Common myeloid progenitor, CD34-positive (primary cell): Measurements from ENCODE around the gene PRKCH.

ENCODE experiments used
- CTCF ChIA-PET: fragments of 350-600 bp; sonication (Branson Sonifier 250); formaldehyde crosslinking; loops from one replicate; lab custom pipeline; 2021; ENCODE audit warnings: antibody characterized with exemption; lab: Charles Lee
- POLR2A ChIA-PET: fragments of 350-600 bp; sonication (Branson Sonifier 250); formaldehyde crosslinking; loops from one replicate; lab custom pipeline; 2021; ENCODE audit warnings: antibody characterized with exemption; lab: Charles Lee
- DNase-seq, 3 donors: peaks; one replicate each; pipeline versions ENCODE4 v3.0.0 to v3.0.0-alpha.2; 2013
- H3K27ac ChIP-seq, 2 experiments: 1 replicate in 1 of 2; 2 replicates in 1 of 2; pipeline ENCODE4 v1.7.0; 2013; ENCODE audit warnings: inconsistent platforms in 2 of 2, low read length in 2 of 2, mild to moderate bottlenecking in 2 of 2, low read depth in 1 of 2, moderate library complexity in 1 of 2; ENCODE audit not compliant: severe bottlenecking in 2 of 2, insufficient read depth in 1 of 2, poor library complexity in 1 of 2
- H3K27me3 ChIP-seq, 5 experiments: replicated peaks in 2 of 5; 1 replicate in 3 of 5; 2 replicates in 2 of 5; pipeline versions ENCODE4 v1.6.1 to v1.7.0; 2013; ENCODE audit warnings: low read length in 4 of 5, mild to moderate bottlenecking in 2 of 5, moderate library complexity in 2 of 5, inconsistent platforms in 1 of 5; ENCODE audit not compliant: insufficient read depth in 5 of 5, control insufficient read depth in 4 of 5
- H3K36me3 ChIP-seq, 4 experiments: 1 replicate in 2 of 4; 2 replicates in 2 of 4; pipeline versions ENCODE4 v1.6.1 to v1.7.0; 2013; ENCODE audit warnings: low read length in 3 of 4, control low read depth in 1 of 4, mild to moderate bottlenecking in 1 of 4; ENCODE audit not compliant: control insufficient read depth in 4 of 4, insufficient read depth in 4 of 4
- H3K4me1 ChIP-seq, 4 experiments: 1 replicate in 3 of 4; 2 replicates in 1 of 4; pipeline versions ENCODE4 v1.6.1 to v1.7.1; 2013; ENCODE audit warnings: low read length in 3 of 4, mild to moderate bottlenecking in 3 of 4, control low read depth in 1 of 4, inconsistent platforms in 1 of 4, moderate library complexity in 1 of 4; ENCODE audit not compliant: control insufficient read depth in 4 of 4, insufficient read depth in 4 of 4; ENCODE audit errors: control extremely low read depth in 1 of 4
- H3K4me3 ChIP-seq, 7 experiments: 1 replicate in 4 of 7; 2 replicates in 3 of 7; pipeline versions ENCODE4 v1.5.1 to v1.7.0; 2013; ENCODE audit warnings: mild to moderate bottlenecking in 7 of 7, low read length in 6 of 7, moderate library complexity in 6 of 7, inconsistent platforms in 2 of 7, low read depth in 2 of 7, control low read depth in 1 of 7; ENCODE audit not compliant: insufficient read depth in 4 of 7, control insufficient read depth in 1 of 7; ENCODE audit errors: extremely low read depth in 1 of 7
- H3K9me3 ChIP-seq, 5 experiments: 1 replicate in 4 of 5; 2 replicates in 1 of 5; pipeline versions ENCODE4 v1.6.1 to v1.7.1; 2013; ENCODE audit warnings: low read length in 4 of 5, mild to moderate bottlenecking in 2 of 5, inconsistent platforms in 1 of 5, low read depth in 1 of 5, moderate library complexity in 1 of 5; ENCODE audit not compliant: control insufficient read depth in 4 of 5, insufficient read depth in 2 of 5; ENCODE audit errors: control extremely low read depth in 1 of 5
- WGBS: methylation state at CpG from one replicate; pipeline ENCODE4 v1.1.5; 2013; ENCODE audit not compliant: insufficient coverage; 5-methylcytosine and 5-hydroxymethylcytosine counted together

Gene PRKCH

DNA sequence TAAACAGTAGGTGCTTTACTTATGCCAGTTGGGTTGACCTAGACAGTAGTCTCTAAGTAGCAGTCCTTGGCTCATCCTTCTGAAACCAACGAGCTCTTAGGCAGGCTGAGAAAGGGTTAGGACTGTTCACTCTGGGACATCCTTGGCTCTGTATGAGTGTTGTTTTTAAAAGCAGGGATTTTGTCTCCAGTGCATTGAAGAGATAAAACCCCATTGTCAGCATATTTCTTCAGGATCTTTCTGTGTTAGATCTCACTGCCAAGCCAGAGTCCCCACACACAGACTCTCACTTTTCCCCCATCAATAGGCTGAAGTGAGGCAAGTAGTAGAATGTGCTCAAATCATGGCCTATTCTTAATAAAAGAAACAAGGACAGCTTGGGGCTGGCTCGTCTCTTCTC lies 250.5 kb downstream of the PRKCH start:
- peaks cover 22 to 38% (median 37%) of the 10 kb centered on the region in 4 experiments for H3K4me1 ChIP-seq
- CTCF ChIA-PET, result interaction anchor here (1.0 to 2.3 kb wide), 2 partner anchors 10 to 15 kb away, joined by 4 to 6 read pairs; no protein-coding TSS in a partner anchor
- 83% methylated on average over 1 of the region's 2 CpGs for WGBS

DNA sequence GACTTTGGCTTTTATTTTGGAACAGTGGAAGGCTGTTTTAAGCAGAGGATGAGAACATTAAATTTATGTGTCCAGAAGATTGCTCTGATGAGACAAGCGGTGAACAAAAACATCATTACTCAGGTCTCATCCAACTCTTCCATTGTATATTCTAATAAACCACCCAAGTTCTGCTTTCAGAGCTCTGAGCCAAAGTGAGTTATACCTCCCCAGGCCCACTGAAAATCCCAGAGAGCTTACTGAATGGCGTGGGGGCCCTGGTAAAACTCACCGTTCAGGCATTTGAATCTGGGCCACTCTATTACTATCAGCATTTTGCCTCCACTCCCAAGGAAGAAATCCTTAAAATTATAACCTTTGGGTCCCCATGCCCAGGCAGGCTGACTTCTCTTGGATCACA lies 251.9 kb downstream of the PRKCH start:
- CTCF ChIA-PET, result interaction anchor here (1.4 to 2.3 kb wide), 2 partner anchors 10 to 16 kb away, joined by 4 to 6 read pairs; no protein-coding TSS in a partner anchor
- H3K4me3 ChIP-seq, result no peak overlapping the region
- H3K27ac ChIP-seq, result no peak overlapping the region

More for the DNA sequence above, 250.5 kb downstream of the PRKCH start:
- POLR2A ChIA-PET, result no interaction called here
- DNase-seq, result no peak
- H3K27ac ChIP-seq, result no peak overlapping the region
- no peaks in the 10 kb centered on the region for H3K9me3 ChIP-seq
- H3K4me3 ChIP-seq, result no peak overlapping the region
- H3K36me3 ChIP-seq, result no peaks in the 10 kb centered on the region
- H3K27me3 ChIP-seq, result peaks cover 0 to 19% (median 6%) of the 10 kb centered on the region in 5 experiments

DNA sequence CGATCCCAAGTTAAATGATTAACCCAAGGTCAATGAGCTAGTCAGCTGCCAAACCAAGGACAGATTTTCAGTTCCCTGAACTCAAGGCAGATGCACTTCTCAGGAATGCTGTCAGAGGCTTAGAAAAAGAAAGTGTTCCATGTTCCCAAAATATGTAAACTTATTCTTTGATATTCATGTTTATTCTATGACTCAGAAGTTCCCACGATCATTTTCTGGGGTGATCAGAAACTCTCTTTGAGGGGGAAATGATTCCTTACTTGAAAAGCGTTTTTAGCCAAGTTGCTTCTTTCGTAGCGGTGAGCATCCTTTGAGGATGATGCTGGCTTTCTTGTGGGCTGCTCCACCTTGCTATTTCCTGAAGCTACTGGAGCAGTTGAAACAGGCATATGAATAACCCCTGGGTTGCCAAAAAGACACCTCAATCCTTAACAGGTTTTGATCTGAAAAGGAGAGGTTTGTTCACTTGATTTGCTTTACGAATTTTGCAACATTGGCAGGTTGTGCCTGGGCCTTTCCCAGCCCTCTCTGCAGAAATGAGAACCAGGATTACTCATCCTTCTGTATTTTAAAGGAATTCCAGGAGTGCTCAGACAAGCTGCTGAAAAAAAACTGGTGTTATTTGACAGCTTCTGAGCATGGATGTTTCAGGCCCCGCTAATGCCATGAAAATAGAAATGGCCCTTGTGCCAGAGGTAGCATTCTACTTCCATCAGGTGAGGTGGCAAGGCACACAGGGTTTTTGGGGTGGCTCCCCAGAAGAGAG lies 252.6 kb downstream of the PRKCH start:
- POLR2A ChIA-PET, result no interaction called here
- DNase-seq, result no peak
- peaks cover 0 to 30% (median 7%) of the 10 kb centered on the region in 5 experiments for H3K27me3 ChIP-seq
- no peak overlapping the region for H3K4me3 ChIP-seq
- no peaks in the 10 kb centered on the region for H3K36me3 ChIP-seq
- CTCF ChIA-PET, result interaction anchor here (0.9 to 1.4 kb wide), 3 partner anchors 11 to 54 kb away, joined by 3 to 4 read pairs (median 3); no protein-coding TSS in a partner anchor
- H3K9me3 ChIP-seq, result no peaks in the 10 kb centered on the region
- peaks cover 22 to 28% (median 24%) of the 10 kb centered on the region in 4 experiments for H3K4me1 ChIP-seq
- no peak overlapping the region for H3K27ac ChIP-seq
- WGBS, result 100% methylated on average over 5 of the region's 7 CpGs

More for the DNA sequence above, 251.9 kb downstream of the PRKCH start:
- POLR2A ChIA-PET, result no interaction called here
- H3K9me3 ChIP-seq, result no peaks in the 10 kb centered on the region
- H3K36me3 ChIP-seq, result no peaks in the 10 kb centered on the region
- no peak for DNase-seq
- H3K27me3 ChIP-seq, result peaks cover 0 to 28% (median 7%) of the 10 kb centered on the region in 5 experiments
- H3K4me1 ChIP-seq, result peaks cover 22 to 29% (median 28%) of the 10 kb centered on the region in 4 experiments
- WGBS, result 100% methylated on average over 2 of the region's 3 CpGs

DNA sequence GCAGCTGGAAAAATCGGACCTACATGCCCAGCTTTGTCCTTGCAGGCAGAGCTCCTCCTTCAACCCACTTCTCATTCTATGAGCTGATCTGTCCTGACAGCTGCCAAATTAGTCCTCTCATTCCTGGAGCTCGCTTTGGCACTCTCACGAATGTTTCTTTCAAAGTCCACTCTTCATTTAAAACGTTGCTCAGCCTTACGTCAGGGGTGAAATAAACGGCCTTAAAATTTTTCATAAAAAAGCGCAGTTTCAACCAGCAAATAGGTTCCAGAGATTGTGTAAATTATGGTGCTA lies 253.1 kb downstream of the PRKCH start:
- H3K36me3 ChIP-seq, result no peaks in the 10 kb centered on the region
- H3K27ac ChIP-seq, result no peak overlapping the region
- DNase-seq, result no peak
- H3K4me1 ChIP-seq, result peaks cover 17 to 22% (median 19%) of the 10 kb centered on the region in 4 experiments
- no peak overlapping the region for H3K4me3 ChIP-seq
- POLR2A ChIA-PET, result no interaction called here
- H3K9me3 ChIP-seq, result no peaks in the 10 kb centered on the region
- WGBS, result 100% methylated on average over 7 of the region's 7 CpGs
- peaks cover 0 to 31% (median 7%) of the 10 kb centered on the region in 5 experiments for H3K27me3 ChIP-seq
- CTCF ChIA-PET, result interaction anchor here (0.9 to 1.4 kb wide), 2 partner anchors 34 to 54 kb away, joined by 3 read pairs; no protein-coding TSS in a partner anchor

DNA sequence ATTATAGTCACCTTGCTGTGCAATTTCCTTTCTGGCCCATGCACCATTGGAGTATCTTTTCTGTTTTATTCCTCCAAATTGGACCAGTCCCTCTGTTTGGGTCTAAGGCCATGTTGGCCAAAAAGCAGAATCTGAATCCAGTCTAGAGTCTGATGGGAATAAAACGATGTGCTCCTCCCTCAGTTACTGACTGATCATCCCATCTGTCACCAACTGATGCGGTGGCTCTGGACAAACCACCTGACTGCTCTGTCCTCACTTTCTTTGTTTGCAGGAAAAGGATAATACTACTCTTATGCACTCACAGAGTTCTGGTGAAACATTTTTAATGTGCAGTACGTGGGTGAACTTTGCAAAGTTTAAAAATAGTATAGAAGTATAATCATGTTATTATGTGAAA lies 253.7 kb downstream of the PRKCH start:
- ChIA-PET CTCF (no interaction called here), POLR2A (no interaction called here)
- H3K36me3 ChIP-seq, result no peaks in the 10 kb centered on the region
- peaks cover 10 to 16% (median 13%) of the 10 kb centered on the region in 4 experiments for H3K4me1 ChIP-seq
- H3K9me3 ChIP-seq, result no peaks in the 10 kb centered on the region
- WGBS, result 100% methylated on average over 2 of the region's 3 CpGs
- no peak overlapping the region for H3K27ac ChIP-seq
- H3K27me3 ChIP-seq, result peaks cover 0 to 35% (median 7%) of the 10 kb centered on the region in 5 experiments
- DNase-seq, result no peak
- H3K4me3 ChIP-seq, result no peak overlapping the region

DNA sequence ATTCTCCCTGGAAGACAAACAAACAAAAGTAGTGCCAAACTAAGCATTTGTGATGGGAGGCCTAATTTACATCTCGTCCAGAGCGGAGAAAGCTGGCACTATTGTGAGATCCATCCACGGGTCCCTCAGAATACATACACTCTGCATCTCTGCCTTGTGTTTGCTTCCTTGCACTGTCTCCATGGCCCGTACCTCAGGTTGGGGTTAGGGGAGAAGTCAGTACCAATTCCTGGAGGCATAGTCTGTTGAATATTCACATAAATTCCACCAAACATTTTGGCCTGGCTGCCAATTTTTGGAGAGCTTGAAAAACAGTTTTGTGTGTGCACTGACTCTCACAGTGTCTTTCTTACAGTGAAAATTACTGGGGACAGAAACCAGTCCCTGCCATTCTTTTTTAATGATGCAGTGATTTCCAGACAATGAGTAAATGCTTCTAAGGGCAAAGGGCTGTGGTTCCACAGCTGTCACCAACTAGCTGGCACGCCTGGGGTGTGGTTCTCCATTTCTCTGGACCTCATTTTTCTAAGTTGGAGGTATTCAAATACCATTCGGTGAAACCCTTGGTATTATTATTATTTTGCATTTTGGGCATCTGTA lies 254.3 kb downstream of the PRKCH start:
- no peaks in the 10 kb centered on the region for H3K36me3 ChIP-seq
- no peak overlapping the region for H3K27ac ChIP-seq
- ChIA-PET POLR2A (no interaction called here), CTCF (interaction anchor here (0.7 to 1.1 kb wide), 3 partner anchors 9 to 32 kb away, joined by 3 to 4 read pairs (median 3); no protein-coding TSS in a partner anchor)
- H3K4me3 ChIP-seq, result no peak overlapping the region
- 100% methylated on average over 1 of the region's 6 CpGs for WGBS
- no peak for DNase-seq
- peaks cover 5 to 10% (median 8%) of the 10 kb centered on the region in 4 experiments for H3K4me1 ChIP-seq
- peaks cover 0 to 35% (median 9%) of the 10 kb centered on the region in 5 experiments for H3K27me3 ChIP-seq
- no peaks in the 10 kb centered on the region for H3K9me3 ChIP-seq

DNA sequence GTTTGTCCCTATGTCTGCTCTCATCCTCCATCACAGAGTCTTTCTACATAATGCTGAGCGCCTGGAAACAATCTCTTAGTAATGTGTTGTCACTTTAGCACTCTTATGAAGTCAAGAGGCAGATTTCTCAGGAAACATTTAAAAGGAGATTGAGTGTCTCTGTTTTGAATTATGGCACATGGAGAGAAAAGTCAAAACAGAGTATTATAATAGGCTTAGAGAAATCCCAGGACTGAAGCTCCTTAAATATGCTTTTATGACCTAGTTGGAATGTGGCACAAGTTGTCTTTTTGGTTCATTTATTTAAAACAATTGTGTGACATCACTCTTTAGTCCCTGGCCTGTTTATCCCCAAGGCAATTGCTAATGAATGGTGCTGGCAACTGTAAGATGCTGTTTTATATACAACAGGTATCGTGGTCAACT lies 256.1 kb downstream of the PRKCH start:
- H3K4me1 ChIP-seq, result peaks cover 0 to 5% (median 2%) of the 10 kb centered on the region in 4 experiments
- no peak overlapping the region for H3K4me3 ChIP-seq
- no peaks in the 10 kb centered on the region for H3K36me3 ChIP-seq
- no peak for DNase-seq
- H3K27me3 ChIP-seq, result peaks cover 0 to 53% (median 13%) of the 10 kb centered on the region in 5 experiments
- ChIA-PET POLR2A (no interaction called here), CTCF (no interaction called here)
- WGBS, result no CpG with 5 or more reads among the region's 2 CpGs
- no peaks in the 10 kb centered on the region for H3K9me3 ChIP-seq
- no peak overlapping the region for H3K27ac ChIP-seq
